Stimulated activated CD4-positive, alpha-beta T cell treated with anti-CD3 and anti-CD28 coated beads, Interleukin-4, amount 100 ng/mL, for 4 hours (primary cell): ENCODE data around the gene KRTAP12-4.

Experiments used
- DNase-seq, 2 experiments: peaks; one replicate each; pipeline ENCODE4 v3.0.0-alpha.2; 2020

Gene KRTAP12-4

GRCh38 chr21:44606495-44606894 is 48.0 kb downstream of the KRTAP12-4 start:
- DNase-seq, result no peak
